GM18951 (cell line): ENCODE measurements around the gene CWF19L2.

Experiments used
- POLR2A ChIP-seq: IDR thresholded peaks from 4 replicates; pipeline ENCODE4 v1.6.1; 2011; ENCODE audit warnings: mild to moderate bottlenecking; ENCODE audit not compliant: insufficient read length, insufficient read depth; ENCODE audit errors: extremely low read depth
- in situ Hi-C: fragments of 300-500 bp; cut with MboI; formaldehyde crosslinking; loops from one replicate; pipeline ENCODE4 v1.12.0; 2022; ENCODE audit warnings: low sequenced_read_pairs, mixed read lengths, inconsistent platforms; ENCODE audit not compliant: unreplicated experiment

The CWF19L2 gene

DNA sequence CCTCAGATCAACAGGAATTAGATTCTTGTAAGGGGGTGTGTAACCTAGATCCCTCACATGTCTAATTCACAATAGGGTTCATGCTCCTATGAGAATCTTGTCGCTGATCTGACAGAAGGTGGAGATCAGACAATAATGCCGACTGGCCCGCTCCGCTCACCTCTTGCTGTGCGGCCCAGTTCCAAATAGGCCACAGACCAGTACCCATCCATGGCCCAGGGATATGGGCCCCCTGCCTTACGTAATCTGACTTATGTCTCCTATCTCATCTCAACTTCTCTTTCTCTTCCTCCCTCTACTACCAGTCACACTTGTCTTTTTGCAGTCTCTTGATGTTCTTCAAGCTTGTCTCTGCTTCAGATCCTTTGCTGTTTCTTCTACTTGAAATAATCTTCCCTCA is 70.0 kb downstream of the CWF19L2 start:
- no peak for TF ChIP-seq POLR2A
- in situ Hi-C loops = no loop called here

DNA sequence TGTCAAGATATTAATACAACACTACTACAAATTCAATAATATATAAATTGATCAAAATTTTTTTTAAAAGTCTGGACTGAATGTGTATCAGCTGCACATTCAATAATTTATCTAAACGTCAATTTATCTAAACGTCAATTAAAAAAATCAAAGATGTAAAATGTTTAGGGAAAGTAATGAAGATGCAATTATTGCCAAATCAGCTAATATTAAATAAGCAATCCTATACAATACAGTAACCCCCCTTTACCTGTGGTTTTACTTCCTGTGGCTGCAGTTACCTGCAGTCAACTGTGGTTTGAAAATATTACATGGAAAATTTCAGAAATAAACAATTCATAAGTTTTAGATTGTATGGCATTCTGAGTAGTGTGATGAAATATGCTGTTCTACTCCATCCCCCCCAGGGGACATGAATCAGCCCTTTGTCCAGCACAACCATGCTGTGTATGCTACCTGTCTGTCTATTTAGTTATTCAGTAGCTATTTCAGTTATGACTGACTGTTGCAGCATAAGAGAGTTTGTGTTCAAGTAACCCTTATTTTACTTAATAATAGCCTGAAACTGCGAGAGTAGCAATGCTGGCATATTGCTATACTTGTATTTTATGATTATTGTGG is 72.2 kb downstream of the CWF19L2 start:
- in situ Hi-C loops = no loop called here

DNA sequence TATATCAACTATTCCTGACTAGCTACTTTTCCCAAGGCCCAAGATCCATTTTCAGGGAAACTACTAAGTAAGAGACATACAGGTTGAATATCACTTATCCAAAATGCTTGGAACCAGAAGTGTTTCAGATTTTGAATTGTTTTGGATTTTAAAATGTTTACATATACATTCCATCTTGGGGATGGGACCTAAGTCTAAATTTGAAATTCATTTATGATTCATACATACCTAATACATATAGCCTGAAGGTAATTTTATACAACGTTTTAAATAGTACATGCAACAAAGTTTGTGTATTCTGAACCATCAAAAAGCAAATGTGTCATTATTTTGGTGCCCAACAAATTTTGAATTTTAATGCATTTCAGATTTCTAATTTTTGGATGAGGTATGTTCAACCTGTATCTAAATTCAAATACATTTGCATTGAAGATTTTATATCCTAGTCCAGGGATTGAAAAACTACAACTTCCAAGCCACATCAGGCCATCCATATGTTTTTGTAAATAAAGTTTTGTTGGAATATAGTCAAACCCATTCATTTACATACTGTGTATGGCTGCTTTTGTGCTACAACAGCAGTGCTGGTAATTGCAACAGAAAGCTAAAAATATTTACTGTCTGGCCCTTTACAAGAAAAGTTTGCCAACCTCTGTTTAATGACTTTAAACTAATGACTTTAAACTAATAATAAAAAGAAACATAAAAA is 73.3 kb downstream of the CWF19L2 start:
- in situ Hi-C loops = no loop called here
- TF ChIP-seq POLR2A = no peak

More for the DNA sequence above, 72.2 kb downstream of the CWF19L2 start:
- TF ChIP-seq POLR2A = no peak

DNA sequence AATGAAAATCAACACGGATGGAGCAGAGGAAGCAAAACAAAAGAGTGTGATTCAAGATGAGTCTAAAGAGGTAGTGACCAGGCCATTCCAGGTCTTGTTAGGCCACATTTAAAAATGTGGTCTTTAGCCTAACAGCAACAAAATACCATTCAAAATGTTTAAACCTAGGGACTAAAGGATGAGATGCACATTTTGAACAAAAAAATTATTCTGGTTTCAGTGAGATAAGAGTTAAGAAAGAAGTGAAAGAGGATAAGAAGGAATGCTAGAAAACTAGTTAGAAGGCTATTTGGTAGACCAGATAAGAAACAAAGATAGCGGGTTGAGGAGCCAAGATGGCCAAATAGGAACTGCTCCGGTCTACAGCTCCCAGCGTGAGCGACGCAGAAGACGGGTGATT is 85.2 kb downstream of the CWF19L2 start:
- no peak for TF ChIP-seq POLR2A
- in situ Hi-C loops = no loop called here

DNA sequence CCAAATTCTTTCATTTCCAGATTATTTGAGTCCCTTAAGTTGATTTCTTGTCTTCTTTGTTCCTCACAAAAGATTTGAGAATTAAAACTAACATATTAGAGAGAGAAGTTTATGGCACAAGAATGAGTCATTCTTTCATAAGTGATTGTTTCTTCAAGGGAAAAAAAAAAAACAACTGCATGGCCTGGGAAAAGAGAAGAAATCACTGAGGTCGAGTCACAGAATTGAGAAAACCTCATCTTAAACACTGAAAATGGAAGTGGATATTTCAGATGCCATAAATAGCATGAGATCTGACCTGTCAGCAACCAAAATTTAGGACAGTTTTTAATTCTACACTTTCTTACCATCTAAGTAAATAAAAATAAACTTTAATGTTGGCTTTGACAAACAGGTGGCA is 87.2 kb downstream of the CWF19L2 start:
- in situ Hi-C loops = no loop called here

DNA sequence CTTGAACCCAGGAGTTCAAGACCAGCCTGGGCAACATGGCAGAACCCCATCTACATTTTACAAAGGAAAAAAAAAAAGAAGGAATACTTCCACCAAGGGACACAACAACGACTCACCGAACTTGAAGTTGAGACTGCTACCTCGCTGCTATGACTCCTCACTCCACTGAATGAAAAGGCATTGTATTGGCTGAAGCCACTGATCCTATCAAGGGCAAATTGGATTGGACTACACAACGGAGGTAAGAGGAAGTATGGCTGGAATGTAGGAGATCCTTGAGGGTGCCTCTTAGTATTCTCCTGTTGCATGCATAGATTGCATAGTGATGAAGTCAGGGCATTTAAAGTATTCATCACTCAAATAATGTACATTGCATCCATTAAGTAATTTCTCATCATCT is 97.9 kb downstream of the CWF19L2 start:
- in situ Hi-C loops = no loop called here
- TF ChIP-seq POLR2A = no peak

More for the DNA sequence above, 87.2 kb downstream of the CWF19L2 start:
- TF ChIP-seq POLR2A = no peak

DNA sequence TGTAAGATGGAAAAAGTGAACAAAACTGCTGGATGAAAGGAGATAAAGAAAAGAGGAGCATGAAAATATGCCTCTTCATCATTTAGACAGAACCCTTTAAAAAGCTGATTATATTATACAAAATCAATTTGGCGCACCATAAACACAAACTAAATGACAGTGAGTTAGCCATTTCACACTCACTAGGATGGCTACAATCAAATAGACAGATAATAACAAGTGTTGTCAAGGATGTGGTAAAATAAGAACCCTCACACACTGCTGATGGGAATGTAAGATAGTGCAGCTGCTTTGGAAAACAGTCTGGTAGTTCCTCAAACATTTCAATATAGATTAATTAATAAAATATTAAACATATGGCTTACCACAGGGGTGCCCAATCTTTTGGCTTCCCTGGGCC is 99.7 kb downstream of the CWF19L2 start:
- no peak for TF ChIP-seq POLR2A
- in situ Hi-C loops = no loop called here

DNA sequence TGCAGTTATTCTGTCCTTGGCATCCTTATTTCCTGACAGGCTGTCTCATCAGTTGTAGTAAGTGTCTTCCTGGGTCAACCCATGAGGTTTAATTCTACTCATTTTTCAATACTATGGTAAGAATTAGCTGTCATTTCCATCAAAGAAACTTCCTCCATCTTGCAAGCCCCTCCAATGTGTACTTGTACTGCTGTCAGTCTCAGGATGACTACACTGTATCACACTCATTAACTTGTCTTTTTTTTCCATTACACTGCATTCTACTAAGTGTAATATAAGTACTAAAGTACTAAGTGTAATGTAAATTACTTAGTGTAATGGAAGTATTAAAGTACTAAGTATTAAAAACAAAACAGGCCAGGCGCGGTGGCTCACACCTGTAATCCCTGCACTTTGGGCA is 102.8 kb downstream of the CWF19L2 start:
- no peak for TF ChIP-seq POLR2A
- in situ Hi-C loops = no loop called here

DNA sequence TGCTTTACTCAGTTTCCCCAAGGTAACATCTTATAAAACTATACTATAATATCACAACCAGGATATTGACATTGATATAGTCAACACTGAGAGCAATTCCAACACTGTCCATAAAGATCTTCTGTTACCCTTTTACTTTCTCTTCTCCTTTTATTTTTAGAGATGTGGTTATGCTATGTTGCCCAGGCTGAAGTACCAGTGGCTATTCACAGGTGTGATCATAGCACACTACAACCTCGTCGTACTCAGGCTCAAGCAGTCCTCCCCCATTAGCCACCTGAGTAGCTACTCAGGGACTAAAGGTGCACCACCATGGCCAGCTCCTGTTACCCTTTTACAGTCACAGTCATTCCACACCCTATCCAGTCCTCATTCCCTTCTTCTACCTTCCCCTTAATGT is 119.7 kb downstream of the CWF19L2 start:
- TF ChIP-seq POLR2A = no peak
- in situ Hi-C loops = no loop called here

DNA sequence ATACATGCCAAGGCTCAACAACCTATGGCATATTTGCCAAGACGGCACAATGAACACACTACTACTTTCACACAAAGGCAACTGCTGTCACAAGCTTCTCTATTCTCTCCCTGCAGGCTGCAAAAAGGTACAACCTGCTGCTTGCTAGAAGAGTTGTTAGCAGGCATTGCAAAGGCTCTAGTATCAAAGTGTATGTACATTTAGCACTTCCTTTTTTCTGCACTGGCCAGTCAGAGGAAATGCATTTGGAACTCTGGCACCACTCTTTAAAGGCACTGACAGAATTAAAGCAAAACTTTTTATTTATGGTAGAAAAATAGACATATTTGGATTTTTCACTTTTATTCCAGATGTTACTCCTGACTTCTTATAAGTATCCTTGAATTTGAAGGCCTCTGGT is 125.9 kb downstream of the CWF19L2 start:
- no peak for TF ChIP-seq POLR2A
- in situ Hi-C loops = no loop called here

DNA sequence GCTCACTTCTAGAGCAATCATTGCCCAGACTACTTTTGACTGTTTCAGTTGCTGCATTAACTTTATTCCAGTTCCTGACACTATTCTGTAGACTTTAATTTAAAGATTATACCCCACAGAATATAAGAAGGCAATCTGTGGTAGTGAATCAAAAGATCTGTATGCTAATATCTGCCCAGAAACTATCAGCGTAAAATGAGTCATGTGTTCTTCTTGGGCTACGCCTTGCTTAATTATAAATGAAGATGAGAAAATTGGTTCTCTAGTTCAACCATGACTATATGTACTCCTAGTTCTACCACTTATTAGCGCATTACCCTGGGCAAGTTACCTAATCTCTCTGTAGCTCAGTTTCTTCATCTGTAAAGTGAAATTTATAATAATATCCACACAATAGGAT is 128.5 kb downstream of the CWF19L2 start:
- in situ Hi-C loops = no loop called here
- TF ChIP-seq POLR2A = no peak

DNA sequence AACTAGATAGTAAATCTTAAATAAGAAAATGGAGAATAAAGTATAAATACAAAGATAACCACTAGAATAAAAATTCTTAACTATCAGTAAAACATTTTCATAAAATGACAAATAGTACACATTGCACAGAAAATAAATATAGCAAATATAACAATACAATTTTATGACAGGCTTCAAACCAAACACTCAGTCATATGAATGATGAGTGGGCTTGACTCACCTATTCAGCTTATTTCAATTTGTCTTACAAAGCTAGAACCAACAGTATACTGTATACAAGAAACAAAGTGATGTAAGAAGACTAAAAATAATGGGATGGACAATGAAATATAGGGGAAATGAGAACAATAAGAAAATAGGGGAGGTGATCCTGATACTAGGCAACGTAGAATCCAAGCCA is 141.2 kb downstream of the CWF19L2 start:
- in situ Hi-C loops = no loop called here
- TF ChIP-seq POLR2A = no peak

DNA sequence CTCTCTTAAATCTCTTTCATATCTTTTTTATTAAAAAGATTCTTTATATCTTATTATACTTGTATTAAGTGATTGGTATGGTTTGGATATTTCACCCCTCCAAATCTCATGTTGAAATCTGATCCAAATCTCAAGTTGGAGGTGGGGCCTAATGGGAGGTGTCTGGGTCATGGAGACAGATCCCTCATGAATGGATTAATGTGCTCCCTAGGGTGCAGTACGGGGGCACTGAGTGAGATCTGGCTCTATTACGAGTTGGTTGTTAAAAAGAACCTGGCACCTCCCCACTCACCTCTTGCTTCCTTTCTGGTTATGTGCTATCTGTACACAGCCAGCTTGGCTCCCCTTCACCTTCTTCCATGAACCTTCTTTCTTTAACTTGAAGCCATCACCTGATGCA is 149.6 kb downstream of the CWF19L2 start:
- in situ Hi-C loops = no loop called here
- no peak for TF ChIP-seq POLR2A

DNA sequence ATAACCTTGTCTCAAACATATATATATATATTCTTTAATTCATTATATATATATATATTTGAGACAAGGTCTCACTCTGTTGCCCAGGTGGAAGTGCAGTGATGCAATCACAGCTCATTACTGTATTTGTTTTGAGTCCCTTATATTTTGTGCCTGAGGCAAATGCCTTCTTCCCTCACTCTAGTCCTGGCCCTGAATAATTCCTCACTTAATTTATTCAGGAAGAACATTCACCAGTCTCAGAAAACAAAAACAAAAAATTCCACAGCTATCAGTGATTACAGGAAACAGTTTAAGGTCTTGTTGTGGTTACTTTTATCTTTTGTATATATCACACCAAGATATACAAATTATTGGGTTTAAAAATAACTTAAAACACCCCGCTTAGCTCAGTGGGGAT is 155.7 kb downstream of the CWF19L2 start:
- in situ Hi-C loops = no loop called here
- no peak for TF ChIP-seq POLR2A
